GM23338 (cell line): ENCODE measurements around the gene ZNF74. TPM values are rescaled to one million over a fixed set of nuclear protein-coding genes. Genes with fewer than 3 reads are reported as not detected.

ENCODE experiments used
- ATAC-seq: fragments of 200-7000 bp; cut with Tn5 transposase; 3 replicates; pipeline ENCODE4 v1.9.1; 2020
- DNase-seq: peaks from one replicate; pipeline ENCODE4 v3.0.0-alpha.2; 2015; ENCODE audit warnings: low spot score
- H2AFZ ChIP-seq: fragments of 200-600 bp; sonication (generic); 2 replicates; pipeline ENCODE4 v1.8.0; 2016; ENCODE audit warnings: antibody characterized with exemption, mild to moderate bottlenecking, moderate library complexity
- H3F3A ChIP-seq: fragments of 200-600 bp; sonication (generic); replicated peaks from 2 replicates; pipeline ENCODE4 v1.8.0; 2017; ENCODE audit warnings: antibody characterized with exemption, mixed run types, low read depth
- H3K27ac ChIP-seq: fragments of 200-600 bp; sonication (generic); 2 replicates; pipeline ENCODE4 v1.6.1; 2016; ENCODE audit warnings: low read depth
- H3K27me3 ChIP-seq: fragments of 200-600 bp; sonication (generic); 2 replicates; pipeline ENCODE4 v1.8.0; 2016; ENCODE audit warnings: mild to moderate bottlenecking, mixed run types, moderate library complexity; ENCODE audit not compliant: insufficient read depth
- H3K36me3 ChIP-seq: fragments of 200-600 bp; sonication (generic); 2 replicates; pipeline ENCODE4 v1.8.0; 2016; ENCODE audit warnings: mild to moderate bottlenecking; ENCODE audit not compliant: insufficient read depth
- H3K4me1 ChIP-seq: fragments of 200-600 bp; sonication (generic); 2 replicates; pipeline ENCODE4 v1.8.0; 2016; ENCODE audit warnings: mild to moderate bottlenecking, moderate library complexity; ENCODE audit not compliant: insufficient read depth
- H3K4me2 ChIP-seq: fragments of 200-600 bp; sonication (generic); 2 replicates; pipeline ENCODE4 v1.7.1; 2017; ENCODE audit warnings: mixed run types
- H3K4me3 ChIP-seq: fragments of 200-600 bp; sonication (generic); 2 replicates; pipeline ENCODE4 v1.6.1; 2016; ENCODE audit warnings: mixed run types
- H3K79me2 ChIP-seq: fragments of 200-600 bp; sonication (generic); replicated peaks from 2 replicates; pipeline ENCODE4 v1.8.0; 2017; ENCODE audit warnings: mild to moderate bottlenecking; ENCODE audit not compliant: insufficient read depth
- H3K9me2 ChIP-seq: fragments of 200-600 bp; sonication (generic); 2 replicates; pipeline ENCODE4 v1.8.0; 2017; ENCODE audit not compliant: insufficient read depth
- H4K20me1 ChIP-seq: fragments of 200-600 bp; sonication (generic); replicated peaks from 2 replicates; pipeline ENCODE4 v1.8.0; 2017; ENCODE audit warnings: mild to moderate bottlenecking; ENCODE audit not compliant: insufficient read depth
- H3K27ac Mint-ChIP-seq: 2 replicates; pipeline ENCODE4 v1.8.0; 2020; ENCODE audit warnings: inconsistent platforms, mild to moderate bottlenecking, moderate library complexity, mixed read lengths
- H3K27me3 Mint-ChIP-seq: 3 replicates; pipeline ENCODE4 v1.8.0; 2022; ENCODE audit warnings: low read depth, mild to moderate bottlenecking, moderate library complexity, mixed read lengths, inconsistent platforms; ENCODE audit not compliant: insufficient read depth, poor library complexity
- H3K36me3 Mint-ChIP-seq: 3 replicates; pipeline ENCODE4 v1.8.0; 2021; ENCODE audit warnings: low read depth, mild to moderate bottlenecking, inconsistent platforms, moderate library complexity, mixed read lengths
- H3K4me1 Mint-ChIP-seq: 3 replicates; pipeline ENCODE4 v1.8.0; 2020; ENCODE audit warnings: mild to moderate bottlenecking, inconsistent platforms, mixed read lengths
- H3K4me3 Mint-ChIP-seq: 3 replicates; pipeline ENCODE4 v1.8.0; 2021; ENCODE audit warnings: moderate library complexity, mild to moderate bottlenecking, inconsistent platforms, mixed read lengths
- H3K9me3 Mint-ChIP-seq: 3 replicates; pipeline ENCODE4 v1.8.0; 2020; ENCODE audit warnings: moderate library complexity, mild to moderate bottlenecking, inconsistent platforms, mixed read lengths
- CREB1 ChIP-seq: fragments of 250-450 bp; sonication (Bioruptor Pico); IDR thresholded peaks from 2 replicates; pipeline ENCODE4 v1.5.0; 2020; ENCODE audit warnings: low read depth, mild to moderate bottlenecking, moderate library complexity
- EZH2 ChIP-seq: fragments of 200-600 bp; sonication (generic); IDR thresholded peaks from one replicate; pipeline ENCODE4 v1.8.0; 2017; ENCODE audit warnings: antibody characterized with exemption, mild to moderate bottlenecking, low read depth; ENCODE audit not compliant: unreplicated experiment
- EZH2phosphoT487 ChIP-seq: fragments of 200-600 bp; sonication (generic); IDR thresholded peaks from one replicate; pipeline ENCODE4 v1.8.1; 2018; ENCODE audit warnings: antibody characterized with exemption; ENCODE audit not compliant: unreplicated experiment
- JUNB ChIP-seq: IDR thresholded peaks from one replicate; pipeline ENCODE4 v1.6.1; 2016; ENCODE audit warnings: antibody characterized with exemption; ENCODE audit not compliant: unreplicated experiment
- NANOG ChIP-seq: IDR thresholded peaks from 2 replicates; pipeline ENCODE4 v1.6.1; 2016; ENCODE audit warnings: antibody characterized with exemption, borderline replicate concordance
- STAT1 ChIP-seq: IDR thresholded peaks from one replicate; pipeline ENCODE4 v1.6.1; 2016; ENCODE audit warnings: antibody characterized with exemption; ENCODE audit not compliant: unreplicated experiment
- ZNF462 ChIP-seq: fragments of 250-450 bp; sonication (Bioruptor Pico); IDR thresholded peaks from 2 replicates; pipeline ENCODE4 v1.5.0; 2020; ENCODE audit warnings: mild to moderate bottlenecking, moderate library complexity
- polyA plus RNA-seq: library from polyadenylated mRNA; unstranded; fragments of >200 nt; fragmentation: Nextera tagmentation; extraction: Ambion mirVana; gene quantifications from 2 replicates; pipeline ENCODE4 v1.2.1, GENCODE V29; 2016
- total RNA-seq: library from RNA; depleted of rRNA; stranded (reverse); fragments of >200 nt; shearing (Covaris generic); gene quantifications from 2 replicates; pipeline ENCODE4 v1.2.3, GENCODE V29; 2014
- TF ChIP-seq, protein P1 (sequence below): IDR thresholded peaks from one replicate; pipeline ENCODE4 v1.6.1; 2018; ENCODE audit warnings: antibody characterized with exemption; ENCODE audit not compliant: unreplicated experiment

Gene ZNF74
- total and polyA plus RNA-seq, 2 experiments from 2014 or later, result 16.1 to 94.0 TPM

DNA sequence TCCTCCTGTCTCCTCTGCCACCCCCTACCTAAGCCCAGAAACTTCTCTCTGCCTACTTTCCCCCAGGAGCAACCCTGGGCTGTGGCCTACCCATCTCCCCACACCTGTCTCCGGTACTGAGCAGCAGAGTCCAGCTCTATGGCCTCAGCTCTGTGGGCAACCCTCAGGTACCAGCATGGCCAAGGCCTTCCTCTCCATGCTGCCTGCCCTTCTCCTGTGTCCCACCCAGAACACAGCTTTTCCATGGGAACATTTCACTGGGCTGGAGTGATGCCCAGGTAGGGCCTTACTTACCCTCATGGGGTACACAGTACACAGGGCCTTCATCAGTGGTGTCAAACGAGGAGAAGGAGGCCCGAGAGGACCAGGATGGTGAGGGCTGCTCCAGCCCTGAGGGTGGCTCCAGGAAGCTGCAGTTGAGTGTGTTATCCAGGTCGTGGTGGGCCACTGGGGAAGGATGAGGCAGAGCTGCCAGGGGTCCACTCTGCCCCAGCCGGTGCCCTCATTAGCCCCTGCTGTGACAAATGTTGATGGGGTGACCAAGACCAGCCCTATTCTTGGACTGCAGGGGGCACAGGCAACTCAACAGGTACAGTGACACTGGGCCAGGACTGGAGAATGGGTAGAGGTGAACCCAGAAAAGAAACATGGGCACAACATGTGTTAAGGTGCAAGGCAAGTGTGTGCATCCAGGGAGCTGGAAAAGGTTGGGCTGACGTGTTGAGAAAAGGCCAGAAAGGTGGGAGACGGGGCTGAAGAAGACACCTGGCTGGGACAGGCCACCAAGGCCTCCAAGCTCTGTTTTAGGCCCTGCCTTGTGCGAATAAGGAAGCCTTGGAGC lies 33.4 kb downstream of the ZNF74 start:
- Mint-ChIP-seq H3K27ac (no peak overlapping the region), H3K4me3 (no peak overlapping the region), H3K9me3 (no peaks in the 10 kb centered on the region; the same call in 1 of the 3 replicates), H3K27me3 (peaks cover 77% of the 10 kb centered on the region), H3K4me1 (peaks cover 7% of the 10 kb centered on the region), H3K36me3 (peaks cover 4% of the 10 kb centered on the region)
- Histone ChIP-seq H3K9me2 (no peaks in the 10 kb centered on the region), H4K20me1 (0 out of 2 replicates have a peak, but pooled peaks cover 6% of the 10 kb centered on the region), H3K4me2 (no peak overlapping the region), H3K36me3 (no peaks in the 10 kb centered on the region), H3K27me3 (peaks cover 80% of the 10 kb centered on the region), H3F3A (0 out of 2 replicates have a peak, but pooled peaks cover 5% of the 10 kb centered on the region), H2AFZ (no peak overlapping the region), H3K79me2 (no peaks in the 10 kb centered on the region), H3K4me1 (peaks cover 4% of the 10 kb centered on the region; the same call in 1 of the 2 replicates), H3K4me3 (no peak overlapping the region), H3K27ac (no peak overlapping the region)
- ATAC-seq, result no peak
- TF ChIP-seq STAT1, result no peak
- TF ChIP-seq EZH2, result peak; percentile 13
- no peak for DNase-seq

DNA sequence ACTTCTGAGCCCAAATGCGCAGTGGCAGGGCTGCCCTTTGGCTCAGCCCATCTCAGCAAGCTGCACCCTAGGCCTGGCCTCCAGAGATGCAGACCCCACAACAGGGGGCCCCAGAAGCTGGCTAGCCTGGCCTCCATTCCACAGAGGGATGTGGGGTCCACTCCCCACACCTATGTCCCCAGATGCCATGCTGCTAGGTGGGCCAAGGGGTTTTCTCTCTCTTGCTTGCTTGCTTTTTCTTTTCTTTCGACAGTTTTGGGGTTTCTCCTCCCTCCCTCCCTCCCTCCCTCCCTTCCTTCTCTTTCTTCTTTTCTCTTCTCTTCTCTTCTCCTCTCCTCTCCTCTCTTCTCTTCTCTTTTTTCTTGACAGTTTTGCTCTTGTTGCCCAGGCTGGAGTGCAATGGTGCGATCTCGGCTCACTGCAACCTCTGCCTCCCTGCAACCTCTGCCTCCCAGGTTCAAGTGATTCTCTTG lies 34.0 kb downstream of the ZNF74 start:
- no peaks in the 10 kb centered on the region for H3K79me2 ChIP-seq
- no peak overlapping the region for H2AFZ ChIP-seq
- H3K4me2 ChIP-seq, result no peak overlapping the region
- Mint-ChIP-seq H3K9me3 (no peaks in the 10 kb centered on the region; the same call in 1 of the 3 replicates), H3K27ac (no peak overlapping the region), H3K4me3 (no peak overlapping the region; the same call in 2 of the 3 replicates), H3K36me3 (peaks cover 4% of the 10 kb centered on the region), H3K27me3 (peaks cover 84% of the 10 kb centered on the region), H3K4me1 (peaks cover 7% of the 10 kb centered on the region)
- H3K9me2 ChIP-seq, result no peaks in the 10 kb centered on the region
- DNase-seq, result no peak
- no peak for ATAC-seq
- peaks cover 6% of the 10 kb centered on the region; the same call in 1 of the 2 replicates for H4K20me1 ChIP-seq
- peaks cover 87% of the 10 kb centered on the region for H3K27me3 ChIP-seq
- H3K27ac ChIP-seq, result no peak overlapping the region
- H3F3A ChIP-seq, result 0 out of 2 replicates have a peak, but pooled peaks cover 10% of the 10 kb centered on the region
- no peaks in the 10 kb centered on the region for H3K36me3 ChIP-seq
- no peak overlapping the region for H3K4me3 ChIP-seq
- peaks cover 4% of the 10 kb centered on the region; the same call in 1 of the 2 replicates for H3K4me1 ChIP-seq
- TF ChIP-seq NANOG (no peak), EZH2 (no peak), JUNB (no peak), STAT1 (no peak), EZH2phosphoT487 (no peak), CREB1 (CRISPR knock-in tag) (no peak), ZNF462 (CRISPR knock-in tag) (no peak)
- TF ChIP-seq, protein P1, sequence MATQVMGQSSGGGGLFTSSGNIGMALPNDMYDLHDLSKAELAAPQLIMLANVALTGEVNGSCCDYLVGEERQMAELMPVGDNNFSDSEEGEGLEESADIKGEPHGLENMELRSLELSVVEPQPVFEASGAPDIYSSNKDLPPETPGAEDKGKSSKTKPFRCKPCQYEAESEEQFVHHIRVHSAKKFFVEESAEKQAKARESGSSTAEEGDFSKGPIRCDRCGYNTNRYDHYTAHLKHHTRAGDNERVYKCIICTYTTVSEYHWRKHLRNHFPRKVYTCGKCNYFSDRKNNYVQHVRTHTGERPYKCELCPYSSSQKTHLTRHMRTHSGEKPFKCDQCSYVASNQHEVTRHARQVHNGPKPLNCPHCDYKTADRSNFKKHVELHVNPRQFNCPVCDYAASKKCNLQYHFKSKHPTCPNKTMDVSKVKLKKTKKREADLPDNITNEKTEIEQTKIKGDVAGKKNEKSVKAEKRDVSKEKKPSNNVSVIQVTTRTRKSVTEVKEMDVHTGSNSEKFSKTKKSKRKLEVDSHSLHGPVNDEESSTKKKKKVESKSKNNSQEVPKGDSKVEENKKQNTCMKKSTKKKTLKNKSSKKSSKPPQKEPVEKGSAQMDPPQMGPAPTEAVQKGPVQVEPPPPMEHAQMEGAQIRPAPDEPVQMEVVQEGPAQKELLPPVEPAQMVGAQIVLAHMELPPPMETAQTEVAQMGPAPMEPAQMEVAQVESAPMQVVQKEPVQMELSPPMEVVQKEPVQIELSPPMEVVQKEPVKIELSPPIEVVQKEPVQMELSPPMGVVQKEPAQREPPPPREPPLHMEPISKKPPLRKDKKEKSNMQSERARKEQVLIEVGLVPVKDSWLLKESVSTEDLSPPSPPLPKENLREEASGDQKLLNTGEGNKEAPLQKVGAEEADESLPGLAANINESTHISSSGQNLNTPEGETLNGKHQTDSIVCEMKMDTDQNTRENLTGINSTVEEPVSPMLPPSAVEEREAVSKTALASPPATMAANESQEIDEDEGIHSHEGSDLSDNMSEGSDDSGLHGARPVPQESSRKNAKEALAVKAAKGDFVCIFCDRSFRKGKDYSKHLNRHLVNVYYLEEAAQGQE, result no peak
